B cell (primary cell): Measurements from ENCODE around the gene CCDC50.

ENCODE experiments used
- EZH2 ChIP-seq: IDR thresholded peaks from 2 replicates; pipeline ENCODE4 v1.6.1; 2012; ENCODE audit warnings: borderline replicate concordance, low read depth, mild to moderate bottlenecking, moderate library complexity, low read length; ENCODE audit not compliant: insufficient read depth, poor library complexity, severe bottlenecking
- TF ChIP-seq, protein P1 (sequence below): fragments of 200-600 bp; IDR thresholded peaks from one replicate; pipeline ENCODE4 v1.8.0; 2022; ENCODE audit warnings: antibody characterized with exemption, mild to moderate bottlenecking

DNA sequence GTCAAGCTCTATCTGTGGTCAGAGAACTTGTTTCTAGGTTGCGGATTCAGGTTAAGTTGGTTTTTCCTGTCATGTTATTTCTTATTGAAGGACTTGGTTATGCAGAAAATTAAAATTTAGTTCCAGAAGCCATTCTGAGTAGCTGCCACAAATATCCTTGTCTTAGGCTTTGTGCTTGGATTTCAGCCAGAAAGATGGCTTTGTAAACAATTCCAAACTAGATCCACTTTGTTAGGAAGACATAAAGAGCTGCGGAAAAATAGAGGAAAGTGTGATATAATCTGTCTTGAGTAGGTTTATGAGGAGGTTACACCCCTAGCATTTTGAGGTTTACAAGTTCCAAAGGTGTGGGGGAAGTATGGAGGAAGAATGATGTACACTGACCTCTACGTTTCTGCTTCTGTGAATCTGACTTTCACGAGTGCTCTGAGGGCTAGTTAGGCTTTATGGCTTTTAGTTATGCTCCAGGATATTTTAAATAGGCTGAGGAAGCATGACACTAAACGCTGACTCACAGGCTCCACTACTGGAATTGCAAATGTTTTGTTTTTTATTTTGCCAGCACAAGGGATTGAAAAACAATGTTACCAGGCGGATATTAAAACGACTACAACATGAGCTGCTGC is 47.4 kb downstream of the CCDC50 start:
- TF ChIP-seq, protein P1, sequence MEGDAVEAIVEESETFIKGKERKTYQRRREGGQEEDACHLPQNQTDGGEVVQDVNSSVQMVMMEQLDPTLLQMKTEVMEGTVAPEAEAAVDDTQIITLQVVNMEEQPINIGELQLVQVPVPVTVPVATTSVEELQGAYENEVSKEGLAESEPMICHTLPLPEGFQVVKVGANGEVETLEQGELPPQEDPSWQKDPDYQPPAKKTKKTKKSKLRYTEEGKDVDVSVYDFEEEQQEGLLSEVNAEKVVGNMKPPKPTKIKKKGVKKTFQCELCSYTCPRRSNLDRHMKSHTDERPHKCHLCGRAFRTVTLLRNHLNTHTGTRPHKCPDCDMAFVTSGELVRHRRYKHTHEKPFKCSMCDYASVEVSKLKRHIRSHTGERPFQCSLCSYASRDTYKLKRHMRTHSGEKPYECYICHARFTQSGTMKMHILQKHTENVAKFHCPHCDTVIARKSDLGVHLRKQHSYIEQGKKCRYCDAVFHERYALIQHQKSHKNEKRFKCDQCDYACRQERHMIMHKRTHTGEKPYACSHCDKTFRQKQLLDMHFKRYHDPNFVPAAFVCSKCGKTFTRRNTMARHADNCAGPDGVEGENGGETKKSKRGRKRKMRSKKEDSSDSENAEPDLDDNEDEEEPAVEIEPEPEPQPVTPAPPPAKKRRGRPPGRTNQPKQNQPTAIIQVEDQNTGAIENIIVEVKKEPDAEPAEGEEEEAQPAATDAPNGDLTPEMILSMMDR = no peak
- TF ChIP-seq EZH2 = no peak
